ENCODE data around the gene GRK3.
"Not testable (repeated sequence)": the region's sequence is repeated elsewhere in the genome, so short reads cannot be mapped to it uniquely, and the experiment has no call there.

Gene GRK3

GRCh38 chr22:25574736-25575135 is 10.3 kb downstream of the GRK3 start:
- DNase-seq, result no peak

GRCh38 chr22:25575674-25576392 is 11.4 kb downstream of the GRK3 start:
- not testable (repeated sequence) for DNase-seq

DNA sequence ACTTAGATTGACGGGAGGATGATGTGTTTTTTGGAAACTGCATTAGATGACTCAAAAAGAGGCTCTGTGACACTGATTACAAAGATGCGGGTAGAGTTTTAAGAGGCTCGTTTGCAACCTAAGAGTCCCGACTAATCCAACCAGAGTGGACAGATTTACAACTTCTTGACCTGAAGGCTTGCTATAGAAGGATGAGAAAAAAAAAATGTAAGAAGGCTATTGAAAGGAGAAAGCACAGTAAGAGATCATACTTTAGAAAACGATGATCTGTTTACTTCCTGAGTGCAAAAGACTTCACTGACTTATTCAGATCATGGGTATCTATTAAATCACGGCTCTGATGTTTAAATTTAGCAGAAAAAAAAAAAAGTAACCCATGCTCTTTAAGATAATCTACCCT is 17.0 kb downstream of the GRK3 start:
- DNase-seq, result not testable (repeated sequence)

DNA sequence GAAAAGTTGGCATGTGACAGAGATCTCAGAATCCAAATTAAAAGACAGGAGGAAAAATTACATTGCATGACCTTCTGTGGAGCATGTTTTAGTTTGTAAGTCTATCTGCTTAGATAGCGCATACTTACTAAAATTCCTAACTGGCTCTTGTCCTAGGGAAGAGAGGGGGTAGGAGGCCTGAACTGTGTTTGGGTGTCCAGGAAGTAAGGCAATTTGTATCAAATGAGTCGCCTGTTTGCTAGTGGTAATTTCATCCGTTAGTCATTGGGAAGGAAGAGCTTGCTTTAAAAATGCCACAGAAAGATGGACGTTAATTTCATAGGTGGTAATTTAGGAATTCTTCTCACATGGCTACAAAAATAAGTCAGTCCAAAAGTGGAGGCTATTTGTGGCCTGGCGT is 18.5 kb downstream of the GRK3 start:
- DNase-seq, result no peak

- DNase-seq, result not testable (repeated sequence)
Measured at GRCh38 chr22:25584993-25585392, 20.5 kb downstream of the GRK3 start.

- DNase-seq, result not testable (repeated sequence)
Measured at GRCh38 chr22:25589664-25590063, 25.2 kb downstream of the GRK3 start.

GRCh38 chr22:25593323-25593722 is 28.8 kb downstream of the GRK3 start:
- not testable (repeated sequence) for DNase-seq

DNA sequence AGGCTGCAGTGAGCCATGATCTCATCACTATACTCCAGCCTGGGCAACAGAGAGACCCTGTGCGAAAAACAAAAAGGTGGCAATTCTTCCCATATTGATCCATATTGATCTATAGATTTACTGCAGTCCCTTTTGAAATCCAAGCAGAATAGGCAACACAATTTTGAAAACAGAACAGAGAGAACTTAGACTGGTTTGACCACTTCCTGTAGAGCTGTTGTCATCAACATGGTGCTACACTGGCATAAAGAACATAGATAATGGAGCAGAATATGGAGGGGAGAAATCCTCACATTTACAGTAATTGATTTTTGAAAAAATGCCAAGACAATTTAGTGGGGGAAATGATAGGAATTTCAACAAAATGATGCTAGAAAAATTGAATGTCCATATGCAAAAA is 34.1 kb downstream of the GRK3 start:
- DNase-seq, result no peak

DNA sequence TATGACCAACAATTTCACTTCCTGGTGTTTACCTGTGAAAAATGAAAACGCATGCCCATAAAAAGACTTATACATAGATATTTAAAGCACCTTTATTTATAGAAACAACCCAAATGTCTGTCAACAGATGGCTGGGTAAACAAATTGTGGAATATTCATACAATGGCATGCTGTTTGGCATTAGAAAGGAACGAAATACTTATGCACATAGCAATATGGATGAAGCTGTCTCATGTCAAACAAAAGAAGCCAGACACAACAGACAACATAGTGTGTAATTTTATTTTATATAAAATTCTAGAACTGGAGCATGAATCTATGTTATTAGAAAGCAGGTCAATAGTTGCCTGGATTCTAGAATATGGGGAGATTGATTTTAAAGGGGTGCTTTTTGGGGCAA is 38.0 kb downstream of the GRK3 start:
- no peak for DNase-seq

DNA sequence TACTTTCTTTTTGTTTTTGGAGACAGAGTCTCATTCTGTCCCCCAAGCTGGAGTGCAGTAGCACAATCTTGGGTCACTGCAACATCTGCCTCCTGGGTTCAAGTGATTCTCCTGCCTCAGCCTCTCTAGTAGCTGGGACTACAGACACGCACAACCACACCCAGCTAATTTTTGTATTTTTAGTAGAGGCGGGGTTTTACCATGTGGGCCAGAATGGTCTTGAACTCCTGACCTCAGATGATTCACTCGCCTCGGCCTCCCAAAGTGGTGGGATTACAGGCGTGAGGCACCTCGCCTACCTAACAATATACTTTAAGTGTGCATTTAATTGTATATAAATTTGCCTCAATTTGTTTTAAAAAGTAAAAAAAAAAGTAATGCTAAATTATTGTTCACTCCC is 38.4 kb downstream of the GRK3 start:
- DNase-seq, result no peak

- not testable (repeated sequence) for DNase-seq
Measured at GRCh38 chr22:25605146-25605545, 40.7 kb downstream of the GRK3 start.

DNA sequence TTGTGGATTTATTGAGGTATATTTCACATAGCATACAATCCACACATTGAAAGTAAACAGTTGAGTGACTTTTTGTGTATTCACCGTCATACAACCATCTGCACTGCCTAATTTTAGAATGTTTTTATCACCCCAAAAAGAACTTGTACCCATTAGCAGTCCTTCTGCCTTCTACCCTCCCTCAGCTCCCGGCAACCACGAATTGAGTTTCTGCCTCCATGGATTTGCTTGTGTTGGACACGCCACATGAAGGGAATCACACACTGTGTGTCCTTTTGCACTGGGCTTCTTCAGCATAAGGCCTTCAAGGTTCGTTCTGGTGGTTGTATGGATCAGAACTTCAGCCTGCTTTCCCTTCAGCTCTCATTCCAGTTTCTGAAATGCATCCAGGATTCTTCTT is 41.1 kb downstream of the GRK3 start:
- DNase-seq, result not testable (repeated sequence)

DNA sequence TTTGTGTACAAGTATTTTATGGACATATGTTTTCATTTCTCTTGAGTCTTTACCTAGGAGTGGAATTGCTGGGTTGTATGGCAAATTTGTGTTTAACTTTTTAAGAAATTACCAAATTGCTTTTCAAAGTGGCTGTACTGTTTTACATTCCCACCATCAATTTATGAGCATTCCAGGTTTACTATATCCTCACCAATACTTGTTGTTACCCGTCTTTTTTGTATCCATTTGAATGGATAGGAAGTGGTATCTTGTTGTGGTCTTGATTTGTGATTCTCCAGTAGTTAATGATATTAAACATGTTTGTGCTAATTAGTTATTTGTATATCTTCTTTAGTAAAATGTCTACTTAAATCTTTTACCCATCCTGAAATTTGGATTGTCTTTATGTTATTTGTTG is 46.8 kb downstream of the GRK3 start:
- not testable (repeated sequence) for DNase-seq

DNA sequence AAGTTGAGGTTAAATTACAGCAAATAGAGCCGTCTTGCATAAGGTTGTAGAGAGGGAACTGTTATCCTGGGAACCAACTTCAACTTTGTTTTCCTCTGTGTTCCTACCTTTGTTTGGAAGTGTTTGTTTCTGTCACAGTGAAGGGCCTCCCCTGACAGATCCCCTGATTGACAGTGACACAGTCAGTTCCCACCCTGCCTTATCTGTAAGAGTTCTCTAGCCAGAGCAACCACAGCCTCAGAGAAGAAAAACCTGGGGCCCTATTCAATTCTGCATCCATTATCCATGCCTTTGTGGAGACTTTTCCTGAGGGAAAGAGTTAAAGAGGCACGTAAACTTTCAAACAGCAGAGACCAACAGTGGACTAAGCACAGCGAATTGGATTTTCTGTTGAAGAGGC is 48.7 kb downstream of the GRK3 start:
- not testable (repeated sequence) for DNase-seq

- not testable (repeated sequence) for DNase-seq
Measured at GRCh38 chr22:25613558-25613957, 49.1 kb downstream of the GRK3 start.

GRCh38 chr22:25614791-25615190 is 50.3 kb downstream of the GRK3 start:
- DNase-seq, result not testable (repeated sequence)

DNA sequence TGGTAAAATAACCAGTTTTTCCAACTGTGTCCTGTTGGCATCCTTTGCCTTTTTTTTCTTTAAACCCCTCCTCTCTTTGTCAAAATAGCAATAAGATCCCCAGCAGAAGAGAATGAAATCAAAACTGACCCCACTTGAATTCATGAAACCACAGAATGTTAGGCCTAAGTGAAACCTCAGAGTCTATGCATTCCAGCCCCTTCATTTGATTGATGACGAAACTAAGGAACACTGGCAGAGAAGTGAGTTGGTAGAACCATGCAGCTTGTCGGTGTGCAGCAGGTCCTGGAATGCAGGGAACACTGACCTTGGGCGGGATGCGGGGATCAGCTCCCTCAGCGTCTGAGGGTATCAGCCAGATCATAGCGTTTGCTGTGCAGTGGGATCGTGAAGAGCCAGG is 57.5 kb downstream of the GRK3 start:
- DNase-seq, result no peak

DNA sequence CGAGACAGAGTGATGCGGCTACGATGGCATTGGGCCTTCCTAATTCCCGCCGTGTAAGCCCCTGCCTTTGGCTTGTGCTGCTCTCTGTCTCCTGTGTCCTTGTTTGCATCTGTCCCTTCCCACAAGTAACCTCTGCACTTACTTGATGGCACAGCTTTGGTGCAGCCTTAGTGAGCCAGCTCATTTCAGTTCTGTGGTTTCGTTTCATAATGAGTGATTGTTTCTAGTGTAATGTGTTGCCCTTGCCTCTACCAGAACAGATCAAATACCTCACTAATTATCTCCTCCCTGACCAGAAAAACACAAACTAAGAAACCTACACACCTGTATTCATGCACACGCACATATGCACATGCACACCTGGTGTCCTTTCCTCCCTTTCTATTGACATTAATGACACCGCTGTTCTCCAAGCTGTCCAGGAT is 58.8 kb downstream of the GRK3 start:
- no peak for DNase-seq

GRCh38 chr22:25623851-25624250 is 59.4 kb downstream of the GRK3 start:
- no peak for DNase-seq

GRCh38 chr22:25624476-25624875 is 60.0 kb downstream of the GRK3 start:
- DNase-seq, result no peak

- not testable (repeated sequence) for DNase-seq
Measured at GRCh38 chr22:25625747-25626623, 61.5 kb downstream of the GRK3 start.

- no peak for DNase-seq
Measured at GRCh38 chr22:25626624-25626990, 62.1 kb downstream of the GRK3 start.

DNA sequence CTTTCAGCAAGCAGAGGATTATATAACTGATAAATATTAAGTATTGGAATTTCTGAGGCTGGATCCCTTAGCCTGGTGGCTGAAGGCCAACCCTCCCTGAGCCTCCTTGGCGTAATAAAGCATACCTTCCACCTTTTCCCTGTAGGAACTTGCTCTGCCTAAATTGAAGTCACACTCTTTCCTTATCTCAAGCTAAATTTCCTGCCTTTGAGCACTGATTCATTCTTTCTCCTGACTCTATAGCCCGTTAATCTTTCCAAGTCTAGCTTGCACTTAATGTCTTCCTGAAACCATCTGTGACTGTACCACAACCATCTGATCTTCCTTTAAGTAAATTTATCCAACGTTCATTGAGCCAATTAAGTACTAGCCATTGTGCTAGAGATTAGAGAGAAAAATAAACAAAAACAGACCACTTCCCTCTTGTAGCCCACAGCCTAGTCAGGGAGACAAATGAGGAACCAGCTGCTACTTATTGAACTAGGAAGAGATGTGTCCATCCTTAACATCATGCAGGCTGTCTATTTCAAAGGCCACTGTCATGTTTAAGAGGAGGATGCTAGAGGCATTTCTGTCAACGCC is 62.9 kb downstream of the GRK3 start:
- peak; percentile 21 for DNase-seq

DNA sequence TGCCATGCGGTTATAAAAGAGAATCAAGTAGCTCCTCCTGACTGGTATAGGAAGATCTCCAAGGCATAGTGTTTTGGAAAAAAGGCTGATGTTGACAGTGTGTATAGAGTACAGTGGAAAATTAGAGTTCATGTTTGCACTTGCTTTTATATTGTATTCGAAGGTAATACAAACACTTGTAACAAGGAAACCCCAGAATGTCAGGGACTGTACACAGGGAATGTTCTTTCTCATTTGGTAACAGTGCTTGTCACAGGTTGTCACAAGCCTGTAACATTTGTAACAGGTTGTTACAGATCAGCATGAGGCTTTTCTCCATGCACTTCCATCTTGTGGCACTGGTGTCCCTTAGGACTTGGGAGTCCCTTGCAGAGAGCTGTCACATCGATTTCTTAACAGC is 64.0 kb downstream of the GRK3 start:
- peak; percentile 37 for DNase-seq
